PFSK-1 (cell line): ENCODE data around the gene MAPKAPK2.

ENCODE experiments used
- FOXP2 ChIP-seq: optimal IDR thresholded peaks from 2 replicates; pipeline ENCODE3; 2011; ENCODE audit warnings: borderline replicate concordance, control low read depth, inconsistent platforms; ENCODE audit not compliant: insufficient read depth; ENCODE audit errors: extremely low read length, extremely low read depth
- POLR2AphosphoS5 ChIP-seq: IDR thresholded peaks from 2 replicates; pipeline ENCODE4 v1.6.1; 2012; ENCODE audit warnings: low read depth, mild to moderate bottlenecking, control low read depth, low read length, moderate library complexity
- SIN3A ChIP-seq: IDR thresholded peaks from 2 replicates; pipeline ENCODE4 v1.6.1; 2012; ENCODE audit warnings: mild to moderate bottlenecking, low read length, moderate library complexity, borderline replicate concordance; ENCODE audit not compliant: insufficient read depth
- TAF1 ChIP-seq: IDR thresholded peaks from 2 replicates; pipeline ENCODE4 v1.6.1; 2012; ENCODE audit warnings: low read length, control low read depth, borderline replicate concordance; ENCODE audit not compliant: insufficient read depth
- TF ChIP-seq, protein P1 (sequence below), 2 experiments: IDR thresholded peaks; 2 replicates each; pipeline versions ENCODE4 v1.6.1 to v1.8.0; 2011 to 2012; ENCODE audit warnings: low read depth in 2 of 2, low read length in 2 of 2, control low read depth in 1 of 2, inconsistent platforms in 1 of 2, mild to moderate bottlenecking in 1 of 2, moderate library complexity in 1 of 2; ENCODE audit not compliant: insufficient read depth in 1 of 2

Gene MAPKAPK2

DNA sequence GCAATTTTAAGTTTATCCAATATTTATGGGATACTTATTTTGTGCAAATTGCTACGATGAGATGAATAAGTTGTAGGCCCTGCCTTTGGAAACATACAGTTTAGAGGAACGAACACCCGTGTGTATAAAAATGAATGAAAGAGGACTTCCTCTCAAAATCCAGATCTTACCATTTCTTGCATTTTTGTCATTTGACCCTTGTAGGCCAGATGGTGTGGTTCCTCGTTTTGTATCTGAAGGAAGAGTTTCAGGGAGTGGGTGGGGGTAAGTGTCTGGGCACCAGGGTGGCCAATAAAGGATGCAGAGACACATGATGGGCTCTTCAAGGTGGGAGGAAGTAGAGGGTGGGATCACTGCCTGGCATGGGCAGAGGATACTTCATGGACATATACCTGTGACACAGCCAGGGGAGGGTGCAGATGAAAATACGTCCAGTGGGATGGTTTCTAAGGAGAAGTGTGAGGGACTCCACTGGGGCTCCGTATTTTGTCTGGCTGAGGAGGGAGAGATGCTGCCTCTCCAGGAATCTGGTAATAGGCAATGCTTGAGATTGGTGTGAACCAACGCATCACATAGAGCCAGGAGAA lies 14.4 kb downstream of the MAPKAPK2 start:
- TF ChIP-seq, protein P1, sequence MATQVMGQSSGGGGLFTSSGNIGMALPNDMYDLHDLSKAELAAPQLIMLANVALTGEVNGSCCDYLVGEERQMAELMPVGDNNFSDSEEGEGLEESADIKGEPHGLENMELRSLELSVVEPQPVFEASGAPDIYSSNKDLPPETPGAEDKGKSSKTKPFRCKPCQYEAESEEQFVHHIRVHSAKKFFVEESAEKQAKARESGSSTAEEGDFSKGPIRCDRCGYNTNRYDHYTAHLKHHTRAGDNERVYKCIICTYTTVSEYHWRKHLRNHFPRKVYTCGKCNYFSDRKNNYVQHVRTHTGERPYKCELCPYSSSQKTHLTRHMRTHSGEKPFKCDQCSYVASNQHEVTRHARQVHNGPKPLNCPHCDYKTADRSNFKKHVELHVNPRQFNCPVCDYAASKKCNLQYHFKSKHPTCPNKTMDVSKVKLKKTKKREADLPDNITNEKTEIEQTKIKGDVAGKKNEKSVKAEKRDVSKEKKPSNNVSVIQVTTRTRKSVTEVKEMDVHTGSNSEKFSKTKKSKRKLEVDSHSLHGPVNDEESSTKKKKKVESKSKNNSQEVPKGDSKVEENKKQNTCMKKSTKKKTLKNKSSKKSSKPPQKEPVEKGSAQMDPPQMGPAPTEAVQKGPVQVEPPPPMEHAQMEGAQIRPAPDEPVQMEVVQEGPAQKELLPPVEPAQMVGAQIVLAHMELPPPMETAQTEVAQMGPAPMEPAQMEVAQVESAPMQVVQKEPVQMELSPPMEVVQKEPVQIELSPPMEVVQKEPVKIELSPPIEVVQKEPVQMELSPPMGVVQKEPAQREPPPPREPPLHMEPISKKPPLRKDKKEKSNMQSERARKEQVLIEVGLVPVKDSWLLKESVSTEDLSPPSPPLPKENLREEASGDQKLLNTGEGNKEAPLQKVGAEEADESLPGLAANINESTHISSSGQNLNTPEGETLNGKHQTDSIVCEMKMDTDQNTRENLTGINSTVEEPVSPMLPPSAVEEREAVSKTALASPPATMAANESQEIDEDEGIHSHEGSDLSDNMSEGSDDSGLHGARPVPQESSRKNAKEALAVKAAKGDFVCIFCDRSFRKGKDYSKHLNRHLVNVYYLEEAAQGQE (IDR thresholded peaks at IDR 0.05; ENCODE audit: insufficient read depth in 1 of 2, low read depth in 2 of 2, low read length in 2 of 2): no peak

DNA sequence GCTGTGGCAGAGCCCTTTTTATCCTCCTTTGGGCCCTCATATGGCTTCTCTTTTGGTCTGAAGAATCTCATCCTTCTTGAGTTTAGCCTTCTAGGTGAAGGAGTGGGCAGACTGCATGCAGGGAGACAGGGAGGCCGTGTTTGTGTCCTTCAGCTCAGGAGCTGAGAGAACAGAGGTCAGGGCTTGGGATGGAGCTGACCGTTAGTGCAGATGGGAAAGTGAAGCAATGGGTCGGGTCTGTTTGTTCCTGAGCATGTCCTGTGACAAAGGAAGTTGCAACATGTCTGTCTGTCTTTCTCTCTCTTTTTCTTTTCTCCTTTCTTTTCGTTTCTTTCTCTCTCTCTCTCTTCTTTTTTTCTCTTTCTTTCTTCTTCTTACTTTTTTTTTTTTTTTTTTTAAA lies 14.9 kb downstream of the MAPKAPK2 start:
- TF ChIP-seq, protein P1 (IDR thresholded peaks at IDR 0.05; ENCODE audit: insufficient read depth in 1 of 2, low read depth in 2 of 2, low read length in 2 of 2): no peak
- no peak for TF ChIP-seq FOXP2

DNA sequence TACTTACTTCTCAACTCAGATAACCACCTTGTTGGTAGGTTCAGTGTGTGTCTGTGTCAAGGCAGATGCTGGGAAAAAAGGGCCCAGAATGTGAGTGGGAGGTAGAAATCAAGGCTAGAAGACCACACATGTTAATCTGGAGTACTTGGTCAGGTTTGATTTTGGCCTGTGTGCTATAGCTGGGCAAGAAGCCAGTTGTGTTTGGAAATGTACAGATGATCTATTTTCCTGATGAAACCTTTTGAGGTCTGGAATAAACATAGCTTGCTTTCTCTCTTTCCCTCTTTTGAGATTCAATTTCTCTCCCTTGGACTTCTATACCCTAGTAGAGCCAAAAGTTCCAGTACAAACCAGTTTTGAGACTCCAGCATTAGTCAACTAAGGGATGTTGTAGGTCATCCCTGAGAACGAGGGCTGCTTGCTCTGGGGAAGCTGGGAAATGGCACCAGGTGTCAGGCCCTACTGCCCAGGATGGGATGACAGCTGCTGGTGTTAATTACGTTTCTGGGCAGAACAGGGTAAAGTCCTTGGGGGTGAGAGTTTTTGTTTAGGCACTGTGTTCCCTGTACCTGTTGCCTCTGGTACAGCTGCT lies 15.8 kb downstream of the MAPKAPK2 start:
- TF ChIP-seq TAF1 (no peak), SIN3A (no peak)

DNA sequence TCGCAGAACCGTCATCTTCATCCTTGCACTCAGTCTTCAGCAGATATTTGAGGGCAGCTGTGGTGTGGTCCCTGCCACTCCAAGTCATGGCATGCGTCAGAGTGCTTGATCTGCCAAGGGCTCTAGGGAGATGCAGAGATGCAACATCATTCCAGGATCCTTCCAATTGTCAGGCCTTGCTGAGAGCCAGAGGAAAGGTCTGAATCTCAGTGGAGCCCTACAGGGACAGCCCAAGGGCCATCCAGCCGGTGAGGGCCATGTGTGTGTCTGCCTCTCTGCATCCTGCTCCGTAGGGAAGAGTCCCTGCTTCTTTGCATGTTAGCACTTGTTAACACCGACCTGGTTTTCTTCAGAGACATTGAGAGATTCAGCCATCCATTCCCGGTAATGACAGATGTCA lies 17.6 kb downstream of the MAPKAPK2 start:
- no peak for TF ChIP-seq FOXP2
- TF ChIP-seq TAF1: no peak
- TF ChIP-seq SIN3A: no peak
- no peak for TF ChIP-seq POLR2AphosphoS5
- TF ChIP-seq, protein P1 (IDR thresholded peaks at IDR 0.05; ENCODE audit: insufficient read depth in 1 of 2, low read depth in 2 of 2, low read length in 2 of 2): no peak

DNA sequence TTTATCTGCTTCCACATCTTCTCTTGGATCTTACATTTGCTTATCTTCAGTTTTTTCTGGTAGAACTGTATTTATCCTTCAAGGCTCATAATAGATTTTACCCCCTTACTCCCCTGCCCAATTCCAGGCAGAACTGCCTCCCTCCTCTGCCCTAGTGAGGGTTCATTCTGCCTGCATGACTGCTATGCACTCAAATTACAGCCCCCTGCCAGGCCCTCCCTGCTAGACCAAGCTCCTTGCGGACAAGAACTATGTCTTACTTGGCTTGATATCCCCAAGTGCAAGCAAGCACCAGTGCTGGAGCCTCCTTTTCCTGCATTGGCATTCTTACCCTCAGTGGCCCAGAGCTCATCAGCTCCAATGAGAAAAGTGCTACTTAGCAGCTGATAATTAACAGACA lies 18.1 kb downstream of the MAPKAPK2 start:
- TF ChIP-seq POLR2AphosphoS5 (no peak), FOXP2 (no peak), TAF1 (no peak), SIN3A (no peak)
- TF ChIP-seq, protein P1 (IDR thresholded peaks at IDR 0.05; ENCODE audit: insufficient read depth in 1 of 2, low read depth in 2 of 2, low read length in 2 of 2): no peak
